ENCODE data around the gene ATP10B.
A peak's percentile ranks its signal among the peaks of the same experiment; 100 is the strongest.

Gene ATP10B

GRCh38 chr5:160679567-160680309, 172.3 kb downstream of the ATP10B start:
- no peak for DNase-seq

DNA sequence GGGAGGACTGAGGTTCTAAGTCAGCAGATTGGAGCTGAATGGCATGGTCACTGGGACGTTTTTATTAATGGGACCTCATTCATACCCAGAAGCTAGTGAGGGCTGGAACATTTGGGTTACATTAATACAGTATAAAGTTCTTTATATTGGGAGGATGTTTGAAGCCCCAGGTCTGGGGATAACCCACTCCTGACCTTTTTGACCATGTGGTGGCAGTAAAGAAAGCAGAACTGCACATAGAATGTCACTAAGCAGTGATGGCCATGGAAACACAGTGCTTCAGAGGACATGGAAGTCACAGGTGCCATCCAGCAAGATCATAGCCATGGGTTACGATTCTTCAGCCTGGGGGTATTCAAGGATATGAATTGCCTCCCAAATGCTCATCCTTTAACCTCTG, 176.0 kb downstream of the ATP10B start:
- no peak for DNase-seq

DNA sequence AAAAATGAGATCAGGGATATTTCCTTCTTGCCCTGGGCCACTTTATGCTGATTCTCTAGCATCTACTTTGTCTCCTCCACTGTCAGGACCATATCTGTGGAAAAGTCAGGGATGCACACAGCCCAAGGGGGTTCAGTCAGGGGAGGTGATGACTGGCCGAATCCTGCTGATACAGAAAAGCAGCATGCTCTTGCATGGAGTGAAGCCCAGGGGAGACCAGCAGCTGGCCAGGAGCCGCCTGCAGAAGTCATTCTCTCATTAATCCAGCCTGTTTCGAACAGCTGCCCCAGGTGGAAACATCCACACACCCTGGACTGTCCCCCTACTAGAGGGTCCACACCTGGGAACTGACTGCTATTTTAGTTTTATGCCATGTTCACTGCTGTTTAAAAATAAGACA, 177.1 kb downstream of the ATP10B start:
- no peak for DNase-seq

DNA sequence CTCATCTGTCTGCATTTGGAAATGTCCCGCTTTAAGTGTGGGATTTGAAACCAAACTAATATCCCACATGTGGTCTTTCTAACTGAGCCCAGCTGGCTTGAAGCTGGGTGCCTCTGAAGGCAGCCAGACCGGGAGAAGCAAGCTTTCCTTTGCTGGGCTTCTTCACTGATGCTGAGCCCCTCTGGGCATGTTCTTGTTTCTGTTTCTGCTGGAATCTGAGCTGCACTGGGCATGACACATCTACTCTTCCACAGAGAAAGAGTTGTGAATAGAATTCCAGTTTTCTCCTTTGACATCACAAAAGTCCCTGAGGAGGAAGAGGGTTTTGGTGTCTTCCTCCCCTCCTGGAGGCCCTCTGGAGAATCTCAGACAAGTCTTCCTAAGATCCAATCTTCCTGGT, 179.5 kb downstream of the ATP10B start:
- no peak for DNase-seq

DNA sequence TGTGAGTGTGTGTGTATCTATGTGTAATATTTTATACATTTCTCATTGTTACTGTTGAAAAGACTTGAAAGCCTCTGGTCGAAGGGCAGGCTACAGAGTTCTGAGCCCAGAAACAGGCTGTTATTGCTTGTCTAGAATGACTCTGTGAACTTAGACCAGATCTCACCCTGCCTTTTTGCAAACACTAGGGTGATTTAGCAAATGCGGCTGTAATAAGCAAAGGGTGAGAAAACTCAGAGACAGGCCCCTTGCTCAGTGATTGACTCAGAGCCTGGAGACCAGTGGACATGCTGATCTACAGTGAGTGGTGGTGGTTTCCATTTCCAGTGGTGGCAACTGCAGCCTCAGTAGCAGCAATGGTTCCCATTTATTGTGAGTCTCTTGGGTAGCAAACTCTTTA, 183.7 kb downstream of the ATP10B start:
- DNase-seq = no peak

- DNase-seq = no peak
Observed at GRCh38 chr5:160667160-160667559, 184.9 kb downstream of the ATP10B start.

DNA sequence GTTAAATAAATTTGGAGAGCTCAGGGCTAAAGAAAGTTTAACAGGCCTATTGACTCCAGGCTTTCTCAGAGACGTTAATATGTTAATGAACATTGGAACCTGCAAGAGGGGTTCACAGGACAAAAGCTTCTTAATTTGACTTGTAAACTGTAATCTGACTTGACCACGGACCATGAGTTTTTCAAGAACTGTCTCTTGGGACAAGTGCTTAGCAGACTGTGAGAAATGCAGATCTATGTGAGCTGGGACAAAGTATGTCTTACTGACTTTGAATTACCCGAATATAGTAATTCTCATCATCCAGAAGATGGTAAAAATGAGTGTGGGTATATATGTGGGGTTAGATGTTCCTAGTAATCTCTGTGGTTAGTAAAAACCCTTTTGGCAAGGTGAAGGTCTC, 186.6 kb downstream of the ATP10B start:
- DNase-seq = no peak

DNA sequence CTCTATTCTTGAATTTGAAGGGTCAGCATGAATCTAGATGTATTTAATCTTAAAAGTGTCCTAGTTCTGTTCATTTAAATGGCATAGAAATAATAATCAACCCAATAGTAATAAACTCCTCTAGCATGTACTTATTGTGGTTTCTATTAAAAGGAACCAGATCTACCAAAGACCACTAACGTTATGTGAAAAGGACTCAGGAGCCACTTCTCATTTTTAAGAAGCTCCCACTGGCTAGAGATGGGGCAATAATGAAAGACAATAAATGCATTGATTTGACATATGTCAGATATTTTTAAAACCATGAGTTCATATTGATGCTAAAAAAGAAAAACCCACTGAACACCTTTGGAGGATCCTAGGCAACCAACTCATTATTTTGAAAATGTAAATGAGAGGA, 191.9 kb downstream of the ATP10B start:
- DNase-seq = no peak

- DNase-seq = no peak
Observed at GRCh38 chr5:160657622-160658458, 194.2 kb downstream of the ATP10B start.

GRCh38 chr5:160657068-160657507, 194.9 kb downstream of the ATP10B start:
- DNase-seq = no peak

- DNase-seq = no peak
Observed at GRCh38 chr5:160655717-160656116, 196.3 kb downstream of the ATP10B start.

DNA sequence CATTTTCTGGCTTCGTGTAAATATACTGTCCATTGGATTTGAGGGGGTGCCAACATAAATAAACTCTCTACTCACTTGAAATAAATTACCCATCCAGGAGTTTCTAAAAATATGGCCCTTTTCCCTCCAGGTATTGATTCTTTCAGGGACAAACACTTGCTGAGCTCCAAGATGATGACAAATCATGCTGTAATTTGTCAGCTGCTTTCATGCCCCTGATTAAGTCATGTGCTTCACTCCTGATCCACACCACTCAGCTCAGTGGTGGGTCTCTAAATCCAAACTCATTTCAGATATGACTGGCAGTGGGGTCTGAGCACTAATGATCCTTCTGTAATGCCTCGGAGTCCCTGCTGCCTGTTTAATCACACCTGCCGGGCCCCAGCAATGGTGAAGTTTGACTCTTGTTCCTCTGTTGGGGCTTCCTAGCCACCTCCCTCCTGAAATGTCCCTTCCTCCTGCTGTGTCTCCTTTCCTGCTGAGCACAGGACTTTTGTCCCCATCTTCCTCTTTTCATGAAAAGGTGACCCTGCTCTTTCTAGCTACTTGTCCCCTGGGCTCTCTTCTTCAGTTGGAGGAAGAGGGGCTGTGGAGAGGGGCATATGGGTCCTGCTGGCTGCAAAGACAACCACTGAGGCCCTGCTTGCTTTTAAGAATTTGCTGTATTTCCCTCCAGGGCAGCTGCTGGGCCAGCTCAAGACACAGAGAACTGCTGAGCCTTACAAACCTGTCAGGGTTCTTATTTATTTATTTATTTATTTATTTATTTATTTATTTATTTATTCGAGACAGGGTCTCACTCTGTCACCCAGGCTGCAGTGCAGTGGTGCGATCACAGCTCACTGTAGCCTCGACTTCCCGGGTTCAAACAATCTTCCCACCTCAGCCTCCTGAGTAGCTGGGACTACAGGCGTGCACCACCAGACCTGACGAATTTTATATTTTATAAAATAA, 200.0 kb downstream of the ATP10B start:
- DNase-seq = peak; percentile 60

- no peak for DNase-seq
Observed at GRCh38 chr5:160649304-160649703, 202.7 kb downstream of the ATP10B start.

DNA sequence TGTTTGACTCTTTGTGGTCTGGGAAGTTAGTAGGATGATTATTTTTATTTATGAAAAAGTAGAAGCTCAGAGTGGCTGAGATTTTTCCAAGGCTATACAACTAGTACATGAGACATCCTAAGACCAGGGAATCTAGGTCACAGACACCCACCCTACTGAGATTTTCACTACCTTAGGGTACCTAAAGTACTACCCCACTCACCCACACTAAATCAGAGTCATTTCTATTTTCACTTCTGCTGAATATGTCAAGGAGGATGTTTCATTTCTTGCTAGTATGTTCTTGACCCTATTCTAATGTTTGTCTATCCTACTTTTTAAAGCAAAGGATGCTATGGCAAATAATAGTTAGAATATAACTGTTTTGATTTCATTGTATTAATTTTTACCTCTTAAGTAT, 206.0 kb downstream of the ATP10B start:
- DNase-seq = no peak

DNA sequence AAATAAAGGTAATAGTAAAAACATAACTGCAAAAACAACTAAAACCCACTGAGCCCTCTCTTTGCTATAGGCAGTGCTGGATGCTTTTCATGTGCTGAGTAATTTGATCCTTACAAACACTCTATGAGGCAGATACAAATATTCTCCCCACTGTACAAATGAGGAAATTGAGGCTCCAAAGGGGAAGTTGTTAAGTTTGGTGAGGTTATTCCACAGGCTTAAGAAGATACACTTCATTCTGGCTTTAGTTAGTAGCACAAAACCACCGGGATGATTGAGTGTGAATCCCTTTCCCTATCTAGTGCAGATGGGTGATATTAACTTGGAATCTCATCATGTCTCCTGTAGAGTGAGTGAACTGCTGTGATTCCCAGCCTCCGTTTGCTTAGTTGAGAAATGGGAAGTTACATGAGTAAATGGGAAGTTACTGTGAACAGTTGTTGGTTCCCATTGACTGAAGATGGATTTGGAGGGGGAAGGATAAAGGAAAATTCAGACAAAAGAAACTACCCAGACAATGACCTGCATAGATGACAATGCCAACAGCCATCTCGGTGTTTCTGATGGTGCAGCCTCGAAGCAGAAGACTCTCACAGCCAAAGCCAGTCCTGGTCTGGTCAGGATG, 208.3 kb downstream of the ATP10B start:
- no peak for DNase-seq

DNA sequence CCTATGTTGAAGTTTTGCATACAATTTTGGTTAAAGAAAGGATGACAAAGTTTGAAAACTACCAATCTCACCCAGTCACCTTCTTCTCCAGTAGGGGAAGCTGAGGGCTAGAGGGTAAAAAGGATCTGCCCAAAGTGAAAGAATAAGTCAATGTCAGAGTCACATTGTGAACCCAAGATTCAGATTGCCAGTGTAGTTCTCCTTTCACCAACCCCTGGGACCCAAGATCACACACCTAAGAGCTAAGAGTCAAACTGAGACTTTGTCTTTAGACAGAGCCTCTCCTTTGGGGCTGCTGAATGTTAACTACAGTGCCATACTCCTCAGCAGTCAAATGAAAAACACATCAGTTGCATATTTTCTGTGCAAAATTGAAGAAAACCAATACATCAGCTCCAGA, 210.6 kb downstream of the ATP10B start:
- no peak for DNase-seq

GRCh38 chr5:160640406-160640805, 211.6 kb downstream of the ATP10B start:
- DNase-seq = no peak

DNA sequence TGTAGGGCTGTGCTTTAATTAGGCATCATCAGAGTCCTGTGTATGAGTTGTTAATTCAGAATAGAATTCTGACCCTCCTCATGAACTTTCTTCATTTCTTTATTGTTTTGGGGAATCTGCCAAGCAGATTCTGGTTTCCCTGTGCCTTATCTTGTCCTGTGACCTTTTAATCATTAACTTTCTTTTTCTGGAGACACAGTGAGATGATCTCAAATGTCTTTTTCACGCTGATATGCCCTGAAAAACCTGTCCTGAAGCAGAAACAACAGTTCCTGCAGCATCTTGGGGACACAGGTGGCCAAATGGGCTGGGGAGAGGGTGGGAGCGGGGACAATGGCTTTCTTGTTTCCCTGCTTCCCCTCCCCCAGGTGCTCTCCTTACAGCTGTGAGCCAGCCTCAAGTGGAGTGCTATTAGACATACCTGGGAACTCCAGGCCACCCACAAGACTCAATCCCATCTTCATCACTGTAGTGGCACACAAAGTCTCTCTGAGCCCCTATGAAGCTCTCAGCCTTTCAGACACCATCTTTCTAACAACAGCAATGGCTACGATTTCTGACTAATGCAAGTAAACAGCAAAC, 213.8 kb downstream of the ATP10B start:
- DNase-seq = no peak

- DNase-seq = no peak
Observed at GRCh38 chr5:160637357-160638090, 214.5 kb downstream of the ATP10B start.

- no peak for DNase-seq
Observed at GRCh38 chr5:160635663-160636062, 216.3 kb downstream of the ATP10B start.

DNA sequence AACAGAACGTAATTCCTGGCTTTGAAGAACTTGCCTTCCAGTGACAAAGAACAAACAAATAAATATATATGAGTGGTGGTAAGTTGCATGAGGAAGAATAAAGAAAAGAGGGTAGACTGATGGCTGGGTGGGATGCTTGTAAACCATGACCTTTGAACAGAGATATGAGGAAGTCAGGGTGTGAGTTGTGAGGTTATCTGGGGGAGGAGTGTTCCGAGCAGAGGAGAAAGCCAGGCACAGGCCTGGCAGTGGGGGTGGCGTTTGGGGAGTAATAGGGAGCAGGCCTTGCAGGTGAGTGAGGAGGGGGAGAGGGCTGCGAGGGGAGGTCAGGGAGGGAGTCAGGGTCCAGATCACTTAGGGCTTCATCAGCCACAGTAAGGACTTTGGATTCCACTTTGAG, 217.0 kb downstream of the ATP10B start:
- no peak for DNase-seq

- no peak for DNase-seq
Observed at GRCh38 chr5:160629003-160629402, 223.0 kb downstream of the ATP10B start.

Measured in NCI-H1417 treated with DMSO at 0.1 percent for 48 hours (cell line).